NCI-H526 (cell line): ENCODE measurements around the gene NEB.

ENCODE experiments used
- DNase-seq, 2 experiments: peaks; one replicate each; lab custom pipeline; 2025; lab: John Stamatoyannopoulos, UW

Gene NEB

GRCh38 chr2:151475071-151475470 lies 259.2 kb downstream of the NEB start:
- no peak for DNase-seq

- DNase-seq = no peak
Observed at GRCh38 chr2:151472966-151473365, 261.3 kb downstream of the NEB start.

DNA sequence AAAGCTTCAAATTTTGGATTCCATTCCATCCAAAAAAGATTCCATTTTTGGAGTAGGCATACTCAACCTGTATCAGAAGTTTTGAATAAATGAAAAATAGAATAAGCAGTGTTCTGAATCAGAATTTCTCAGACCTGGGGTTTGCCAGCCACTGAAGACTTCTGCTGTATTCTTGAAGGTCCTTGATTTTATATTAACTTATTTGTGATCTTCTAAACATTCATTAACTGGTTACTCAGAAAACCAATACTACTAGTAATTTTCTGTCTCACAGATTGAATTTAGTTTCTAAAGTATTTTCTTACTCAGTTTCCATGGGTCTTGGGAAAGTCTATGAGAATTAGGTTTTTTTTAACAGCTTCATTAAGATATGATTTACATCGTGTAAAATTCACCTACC lies 263.7 kb downstream of the NEB start:
- no peak for DNase-seq

DNA sequence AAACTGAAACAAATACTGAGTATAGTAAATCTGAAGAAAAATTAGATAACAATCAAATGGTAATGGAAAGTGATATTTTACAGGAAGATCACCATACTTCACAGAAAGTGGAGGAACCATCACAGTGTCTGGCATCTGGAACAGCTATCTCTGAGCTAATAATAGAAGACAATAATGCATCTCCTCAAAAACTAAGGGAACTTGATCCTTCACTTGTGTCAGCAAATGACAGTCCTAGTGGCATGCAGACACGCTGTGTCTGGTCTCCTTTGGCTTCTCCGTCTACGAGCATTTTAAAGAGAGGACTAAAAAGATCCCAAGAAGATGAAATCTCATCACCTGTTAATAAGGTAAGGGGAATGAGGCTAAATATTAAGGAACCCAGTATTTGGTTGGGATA lies 268.5 kb downstream of the NEB start:
- DNase-seq = no peak

- no peak for DNase-seq
Observed at GRCh38 chr2:151459358-151459757, 274.9 kb downstream of the NEB start.

DNA sequence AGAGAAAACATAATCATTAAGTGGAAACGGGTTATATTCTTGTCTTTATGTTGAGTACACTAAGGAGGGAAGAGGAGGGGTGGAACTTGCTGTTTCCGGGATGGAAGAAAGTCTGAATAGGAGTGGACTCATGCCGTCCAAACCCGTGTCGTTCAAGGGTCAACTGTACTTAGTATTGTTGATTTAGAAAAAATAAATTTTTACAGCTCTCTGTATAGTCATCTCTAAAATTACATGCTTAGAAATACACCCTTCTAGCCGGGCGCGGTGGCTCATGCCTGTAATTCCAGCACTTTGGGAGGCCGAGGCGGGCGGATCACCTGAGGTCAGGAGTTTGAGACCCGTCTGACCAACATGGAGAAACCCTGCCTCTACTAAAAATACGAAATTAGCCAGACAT lies 295.1 kb downstream of the NEB start:
- no peak for DNase-seq

DNA sequence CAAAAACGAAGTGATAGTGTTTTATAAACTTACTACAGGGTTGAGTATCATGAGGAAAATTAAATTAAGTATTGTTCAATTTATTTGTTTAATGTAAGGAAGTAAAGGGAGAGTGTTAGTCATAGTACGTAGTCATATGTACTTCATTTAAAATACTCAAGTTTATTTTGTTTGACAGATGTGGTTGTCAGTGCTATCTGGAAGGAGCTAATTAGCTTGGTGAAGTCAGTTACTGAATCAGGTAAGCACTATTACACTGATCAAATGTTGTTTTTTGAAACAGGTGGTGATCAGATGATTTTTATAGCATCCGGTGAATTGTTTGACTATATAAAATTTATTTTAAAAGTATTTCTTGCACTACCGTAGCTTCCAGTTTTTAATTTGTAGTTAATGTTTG lies 295.8 kb downstream of the NEB start:
- no peak for DNase-seq

GRCh38 chr2:151437630-151438029 lies 296.6 kb downstream of the NEB start:
- DNase-seq = peak in 1 of 2 experiments; percentile 31
